HG02970 (cell line): ENCODE results near the gene ABCC12.
"Not testable (repeated sequence)": the region's sequence is repeated elsewhere in the genome, so short reads cannot be mapped to it uniquely, and the experiment has no call there.

Experiments used
- ATAC-seq: cut with Tn5 transposase; IDR thresholded peaks from one replicate; pipeline ENCODE4 v1.9.1; 2021; ENCODE audit warnings: mild to moderate bottlenecking, moderate library complexity, moderate number of reproducible peaks; ENCODE audit not compliant: unreplicated experiment, low FRiP score

ABCC12 gene

GRCh38 chr16:48166617-48167016 lies 10.8 kb upstream of the ABCC12 start:
- ATAC-seq: not testable (repeated sequence)

GRCh38 chr16:48165961-48166578 lies 10.3 kb upstream of the ABCC12 start:
- ATAC-seq: no peak

- no peak for ATAC-seq
Observed at GRCh38 chr16:48164907-48165715, 9.3 kb upstream of the ABCC12 start.

- ATAC-seq: no peak
Observed at GRCh38 chr16:48162839-48163410, 7.1 kb upstream of the ABCC12 start.

- ATAC-seq: no peak
Observed at GRCh38 chr16:48161906-48162305, 6.1 kb upstream of the ABCC12 start.

- no peak for ATAC-seq
Observed at GRCh38 chr16:48160575-48160974, 4.8 kb upstream of the ABCC12 start.

- peak; percentile 66 for ATAC-seq
Observed at GRCh38 chr16:48158296-48158695, 2.5 kb upstream of the ABCC12 start.

GRCh38 chr16:48157794-48158193 lies 2.0 kb upstream of the ABCC12 start:
- ATAC-seq: no peak

GRCh38 chr16:48157302-48157701 lies 1.5 kb upstream of the ABCC12 start:
- no peak for ATAC-seq

GRCh38 chr16:48156790-48157209 lies 1.0 kb upstream of the ABCC12 start:
- no peak for ATAC-seq

GRCh38 chr16:48153774-48154173 lies 2.0 kb downstream of the ABCC12 start:
- no peak for ATAC-seq

- no peak for ATAC-seq
Observed at GRCh38 chr16:48152226-48152625, 3.6 kb downstream of the ABCC12 start.

GRCh38 chr16:48150707-48151106 lies 5.1 kb downstream of the ABCC12 start:
- ATAC-seq: no peak

GRCh38 chr16:48146710-48147109 lies 9.1 kb downstream of the ABCC12 start:
- ATAC-seq: no peak

- ATAC-seq: no peak
Observed at GRCh38 chr16:48146131-48146530, 9.7 kb downstream of the ABCC12 start.

- no peak for ATAC-seq
Observed at GRCh38 chr16:48143812-48144368, 11.9 kb downstream of the ABCC12 start.

- no peak for ATAC-seq
Observed at GRCh38 chr16:48140821-48141220, 15.0 kb downstream of the ABCC12 start.

- ATAC-seq: no peak
Observed at GRCh38 chr16:48139517-48139916, 16.3 kb downstream of the ABCC12 start.

GRCh38 chr16:48138543-48138942 lies 17.2 kb downstream of the ABCC12 start:
- no peak for ATAC-seq

GRCh38 chr16:48137822-48138221 lies 18.0 kb downstream of the ABCC12 start:
- ATAC-seq: no peak
